Upper lobe of left lung (tissue), 6 donors: ENCODE measurements around the gene OR4D9. TPM values are rescaled to one million over a fixed set of nuclear protein-coding genes. Genes with fewer than 3 reads are reported as not detected.
"Not testable (repeated sequence)": the region's sequence is repeated elsewhere in the genome, so short reads cannot be mapped to it uniquely, and the experiment has no call there.

Experiments
- ATAC-seq, 2 donors: fragments of 200-7000 bp; cut with Tn5 transposase; one replicate each; pipeline ENCODE4 v1.9.1; 2022; ENCODE audit warnings: mild to moderate bottlenecking in 2 of 2, moderate library complexity in 2 of 2; ENCODE audit not compliant: low FRiP score in 2 of 2
- DNase-seq, 2 donors: peaks; one replicate each; pipeline ENCODE4 v3.0.0-alpha.2; 2019 to 2020
- H3K27ac ChIP-seq, 4 donors: fragments of 200-600 bp; sonication (generic); one replicate each; pipeline ENCODE4 v1.5.1; 2016 to 2019
- H3K27me3 ChIP-seq, 4 donors: fragments of 200-600 bp; sonication (generic); one replicate each; pipeline ENCODE4 v1.5.1; 2017 to 2019
- H3K36me3 ChIP-seq, 4 donors: fragments of 200-600 bp; sonication (generic); one replicate each; pipeline ENCODE4 v1.5.1; 2016 to 2019
- H3K4me1 ChIP-seq, 4 donors: fragments of 200-600 bp; sonication (generic); one replicate each; pipeline ENCODE4 v1.5.1; 2018 to 2019
- H3K4me3 ChIP-seq, 4 donors: fragments of 200-600 bp; sonication (generic); one replicate each; pipeline ENCODE4 v1.5.1; 2017 to 2019; ENCODE audit warnings: mild to moderate bottlenecking in 2 of 4, moderate library complexity in 1 of 4
- H3K9me3 ChIP-seq, 4 donors: fragments of 200-600 bp; sonication (generic); one replicate each; pipeline ENCODE4 v1.5.1; 2018 to 2019
- EP300 ChIP-seq, 4 donors: sonication (generic); formaldehyde crosslinking; IDR thresholded peaks; one replicate each; pipeline ENCODE4 v1.5.1; 2017; ENCODE audit warnings: antibody characterized with exemption in 4 of 4, control low read depth in 2 of 4
- POLR2A ChIP-seq, 4 donors: fragments of 450-650 bp; IDR thresholded peaks; one replicate each; pipeline ENCODE4 v1.5.1; 2016 to 2017; ENCODE audit warnings: antibody characterized with exemption in 4 of 4, mild to moderate bottlenecking in 2 of 4
- POLR2AphosphoS5 ChIP-seq, 2 donors: sonication (generic); formaldehyde crosslinking; IDR thresholded peaks; one replicate each; pipeline ENCODE4 v1.5.1; 2017; ENCODE audit warnings: antibody characterized with exemption in 2 of 2
- WGBS, 2 donors: methylation state at CpG; one replicate each; pipeline ENCODE4 v1.1.5; 2017 to 2018; 5-methylcytosine and 5-hydroxymethylcytosine counted together
- total RNA-seq, 6 donors: library from RNA; depleted of rRNA in 4 of 6; stranded (reverse); fragments of >200 nt in 4 of 6; gene quantifications; one replicate each; pipeline versions ENCODE4 v1.1.0 to v1.2.1, GENCODE V29; 2016 to 2021
- TF ChIP-seq, protein P1 (sequence below), 6 experiments: fragments of 450-650 bp in 4 of 6; fragments of 200-600 bp in 2 of 6; sonication (generic) in 2 of 6; IDR thresholded peaks; one replicate each; pipeline ENCODE4 v1.5.1; 2016 to 2019; ENCODE audit warnings: antibody characterized with exemption in 6 of 6
- donor health status: DM: no; HTN: no; CAD: no; lungs with moderate emphysema.
- donor health status: DM: no; HTN: yes; CAD: no; lungs with severe emphysema.

OR4D9 gene
- total RNA-seq, 6 donors from 2014 or later, result not detected

DNA sequence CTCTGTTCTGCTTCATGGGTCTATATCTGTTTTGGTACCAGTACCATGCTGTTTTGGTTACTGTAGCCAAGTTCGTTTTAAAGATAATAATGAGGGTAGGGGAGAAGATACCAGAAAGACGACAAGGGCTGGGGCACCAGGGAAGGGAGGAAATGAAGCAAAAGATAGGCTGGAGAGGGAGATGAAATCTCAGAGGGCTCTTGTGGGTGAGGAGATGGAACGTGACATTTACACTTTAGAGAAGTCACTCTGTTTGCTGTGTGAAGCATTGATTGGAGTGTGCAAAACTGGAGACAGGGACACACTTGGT is 33.5 kb downstream of the OR4D9 start:
- DNase-seq, result no peak
- ATAC-seq, result no peak
- Histone ChIP-seq H3K4me1 (peaks cover 0 to 6% (median 4%) of the 10 kb centered on the region in 4 donors), H3K9me3 (no peaks in the 10 kb centered on the region), H3K4me3 (no peak overlapping the region), H3K36me3 (no peaks in the 10 kb centered on the region), H3K27me3 (no peaks in the 10 kb centered on the region), H3K27ac (no peak overlapping the region)
- WGBS, 2 donors, result 73 to 75% methylated on average over 3 of the region's 3 CpGs
- TF ChIP-seq POLR2A (IDR thresholded peaks at IDR 0.05) (no peak), EP300 (IDR thresholded peaks at IDR 0.05) (no peak), POLR2AphosphoS5 (IDR thresholded peaks at IDR 0.05) (no peak)
- TF ChIP-seq, protein P1, sequence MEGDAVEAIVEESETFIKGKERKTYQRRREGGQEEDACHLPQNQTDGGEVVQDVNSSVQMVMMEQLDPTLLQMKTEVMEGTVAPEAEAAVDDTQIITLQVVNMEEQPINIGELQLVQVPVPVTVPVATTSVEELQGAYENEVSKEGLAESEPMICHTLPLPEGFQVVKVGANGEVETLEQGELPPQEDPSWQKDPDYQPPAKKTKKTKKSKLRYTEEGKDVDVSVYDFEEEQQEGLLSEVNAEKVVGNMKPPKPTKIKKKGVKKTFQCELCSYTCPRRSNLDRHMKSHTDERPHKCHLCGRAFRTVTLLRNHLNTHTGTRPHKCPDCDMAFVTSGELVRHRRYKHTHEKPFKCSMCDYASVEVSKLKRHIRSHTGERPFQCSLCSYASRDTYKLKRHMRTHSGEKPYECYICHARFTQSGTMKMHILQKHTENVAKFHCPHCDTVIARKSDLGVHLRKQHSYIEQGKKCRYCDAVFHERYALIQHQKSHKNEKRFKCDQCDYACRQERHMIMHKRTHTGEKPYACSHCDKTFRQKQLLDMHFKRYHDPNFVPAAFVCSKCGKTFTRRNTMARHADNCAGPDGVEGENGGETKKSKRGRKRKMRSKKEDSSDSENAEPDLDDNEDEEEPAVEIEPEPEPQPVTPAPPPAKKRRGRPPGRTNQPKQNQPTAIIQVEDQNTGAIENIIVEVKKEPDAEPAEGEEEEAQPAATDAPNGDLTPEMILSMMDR (IDR thresholded peaks at IDR 0.05), result no peak

DNA sequence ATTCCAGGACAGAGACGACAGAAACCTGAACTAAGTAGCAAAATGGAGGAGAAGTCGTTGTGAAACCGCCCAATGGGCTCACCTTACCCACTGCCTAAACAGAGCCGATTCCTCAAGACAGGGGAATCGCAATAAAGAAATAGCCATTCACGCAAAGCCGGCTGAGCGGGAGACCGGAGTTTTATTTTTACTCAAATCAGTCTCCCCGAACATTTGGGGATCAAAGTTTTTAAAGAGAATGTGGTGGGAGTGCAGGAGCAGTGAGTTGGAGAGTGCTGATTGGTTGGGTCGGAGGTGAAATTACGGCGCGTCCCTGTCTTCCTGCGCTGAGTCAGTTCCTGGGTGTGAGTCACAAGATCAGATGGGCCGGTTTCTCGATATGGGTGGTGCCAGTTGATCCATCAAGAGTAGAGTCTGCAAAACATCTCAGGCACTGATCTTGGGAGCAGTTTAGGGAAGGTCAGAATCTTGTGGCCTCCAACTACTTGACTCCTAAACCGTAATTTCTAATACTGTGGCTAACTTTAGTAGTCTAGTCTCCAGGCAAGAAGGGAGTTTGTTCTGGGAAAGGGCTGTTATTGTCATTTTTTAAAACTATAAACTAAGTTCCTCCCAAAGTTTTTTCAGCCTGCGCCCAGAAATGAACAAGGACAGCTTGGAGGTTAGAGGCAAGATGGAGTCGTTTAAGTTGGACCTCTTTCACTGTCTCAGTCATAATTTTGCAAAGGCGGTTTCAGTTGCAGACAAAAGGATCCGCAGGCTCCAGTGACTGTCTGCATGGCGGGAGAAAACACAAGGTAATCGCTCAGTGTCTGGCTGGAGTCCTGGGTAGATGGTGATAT is 34.1 kb downstream of the OR4D9 start:
- H3K36me3 ChIP-seq, result no peaks in the 10 kb centered on the region
- DNase-seq (no peak), ATAC-seq (no peak)
- no peak overlapping the region for H3K27ac ChIP-seq
- peaks cover 0 to 12% (median 7%) of the 10 kb centered on the region in 4 donors for H3K4me1 ChIP-seq
- H3K4me3 ChIP-seq, result no peak overlapping the region
- no peaks in the 10 kb centered on the region for H3K9me3 ChIP-seq
- TF ChIP-seq POLR2A (IDR thresholded peaks at IDR 0.05) (peak in 1 of 4 donors; percentile 24), EP300 (IDR thresholded peaks at IDR 0.05) (no peak)
- TF ChIP-seq, protein P1 (IDR thresholded peaks at IDR 0.05), result no peak
- H3K27me3 ChIP-seq, result no peaks in the 10 kb centered on the region
- WGBS, 2 donors, result 91 to 92% methylated on average over 24 of the region's 24 CpGs

- not testable (repeated sequence) for H3K9me3 ChIP-seq, ATAC-seq, H3K27ac ChIP-seq, H3K36me3 ChIP-seq, DNase-seq, H3K4me3 ChIP-seq, H3K27me3 ChIP-seq
- WGBS, 2 donors, result 80 to 84% methylated on average over 5 of the region's 5 CpGs
- H3K4me1 ChIP-seq, result peaks cover 0 to 17% (median 10%) of the 10 kb centered on the region in 4 donors
Observed at GRCh38 chr11:59547605-59548308, 36.4 kb downstream of the OR4D9 start.

- H3K27me3 ChIP-seq, result no peaks in the 10 kb centered on the region
- H3K4me1 ChIP-seq, result peaks cover 0 to 17% (median 10%) of the 10 kb centered on the region in 4 donors
- no peak for DNase-seq
- H3K4me3 ChIP-seq, result no peak overlapping the region
- no peak for TF ChIP-seq EP300 (IDR thresholded peaks at IDR 0.05)
- TF ChIP-seq, protein P1 (IDR thresholded peaks at IDR 0.05), result no peak
- TF ChIP-seq POLR2A (IDR thresholded peaks at IDR 0.05), result no peak
- no peak for TF ChIP-seq POLR2AphosphoS5 (IDR thresholded peaks at IDR 0.05)
- 97 to 98% methylated on average over 5 of the region's 5 CpGs for WGBS, 2 donors
- no peak for ATAC-seq
- H3K36me3 ChIP-seq, result no peaks in the 10 kb centered on the region
- H3K9me3 ChIP-seq, result no peaks in the 10 kb centered on the region
- H3K27ac ChIP-seq, result no peak overlapping the region
Observed at GRCh38 chr11:59548309-59548656, 36.9 kb downstream of the OR4D9 start.

- H3K27ac ChIP-seq, result peak overlapping the region; percentile 70 to 88 (median 80)
- H3K4me3 ChIP-seq, result peak overlapping the region; percentile 52 to 62 (median 55)
- 1 to 3% methylated on average over 18 to 31 of the region's 31 CpGs for WGBS, 2 donors
- peak; percentile 93 to 94 for ATAC-seq
- H3K9me3 ChIP-seq, result no peaks in the 10 kb centered on the region
- peak; percentile 78 to 94 for DNase-seq
- H3K4me1 ChIP-seq, result peaks cover 0 to 17% (median 10%) of the 10 kb centered on the region in 4 donors
- H3K27me3 ChIP-seq, result no peaks in the 10 kb centered on the region
- H3K36me3 ChIP-seq, result no peaks in the 10 kb centered on the region
- TF ChIP-seq EP300 (IDR thresholded peaks at IDR 0.05) (no peak), POLR2A (IDR thresholded peaks at IDR 0.05) (no peak), POLR2AphosphoS5 (IDR thresholded peaks at IDR 0.05) (no peak)
- TF ChIP-seq, protein P1 (IDR thresholded peaks at IDR 0.05), result peak; percentile 42 to 72 (median 61)
Observed at GRCh38 chr11:59550368-59550841, 39.1 kb downstream of the OR4D9 start.
